ENCODE measurements around the gene PRLH.

The PRLH gene

DNA sequence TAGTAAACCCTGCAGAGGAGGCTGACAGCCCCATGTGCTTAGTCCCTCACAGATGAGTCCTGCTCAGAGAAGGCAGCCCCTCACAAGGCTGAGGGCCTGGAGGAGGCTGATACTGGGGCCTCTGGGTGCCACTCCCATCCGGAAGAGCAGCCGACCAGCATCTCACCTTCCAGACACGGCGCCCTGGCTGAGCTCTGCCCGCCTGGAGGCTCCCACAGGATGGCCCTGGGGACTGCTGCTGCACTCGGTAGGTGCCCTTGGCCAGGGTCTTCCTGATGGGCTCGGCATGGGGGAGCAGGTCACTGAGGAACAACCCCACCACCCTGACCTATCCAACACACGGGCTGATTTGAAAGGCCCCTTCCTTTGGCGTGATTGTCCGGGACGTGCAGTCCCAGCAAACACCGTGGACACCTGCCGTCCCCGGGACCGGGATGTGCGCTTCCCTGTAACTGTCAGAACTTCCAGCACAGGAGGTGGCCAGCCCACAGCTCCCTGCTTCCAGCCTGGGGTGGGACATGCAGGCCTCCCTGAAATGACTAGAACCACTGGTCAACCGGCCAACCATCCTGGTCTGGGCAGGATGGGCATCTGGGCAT, 40.7 kb upstream of the PRLH start:
- H3K4me3 ChIP-seq (ENCODE audit: low read depth, low read length): no peak overlapping the region
- TF ChIP-seq, protein P1, sequence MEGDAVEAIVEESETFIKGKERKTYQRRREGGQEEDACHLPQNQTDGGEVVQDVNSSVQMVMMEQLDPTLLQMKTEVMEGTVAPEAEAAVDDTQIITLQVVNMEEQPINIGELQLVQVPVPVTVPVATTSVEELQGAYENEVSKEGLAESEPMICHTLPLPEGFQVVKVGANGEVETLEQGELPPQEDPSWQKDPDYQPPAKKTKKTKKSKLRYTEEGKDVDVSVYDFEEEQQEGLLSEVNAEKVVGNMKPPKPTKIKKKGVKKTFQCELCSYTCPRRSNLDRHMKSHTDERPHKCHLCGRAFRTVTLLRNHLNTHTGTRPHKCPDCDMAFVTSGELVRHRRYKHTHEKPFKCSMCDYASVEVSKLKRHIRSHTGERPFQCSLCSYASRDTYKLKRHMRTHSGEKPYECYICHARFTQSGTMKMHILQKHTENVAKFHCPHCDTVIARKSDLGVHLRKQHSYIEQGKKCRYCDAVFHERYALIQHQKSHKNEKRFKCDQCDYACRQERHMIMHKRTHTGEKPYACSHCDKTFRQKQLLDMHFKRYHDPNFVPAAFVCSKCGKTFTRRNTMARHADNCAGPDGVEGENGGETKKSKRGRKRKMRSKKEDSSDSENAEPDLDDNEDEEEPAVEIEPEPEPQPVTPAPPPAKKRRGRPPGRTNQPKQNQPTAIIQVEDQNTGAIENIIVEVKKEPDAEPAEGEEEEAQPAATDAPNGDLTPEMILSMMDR (IDR thresholded peaks at IDR 0.05; ENCODE audit: low read depth, low read length): no peak

DNA sequence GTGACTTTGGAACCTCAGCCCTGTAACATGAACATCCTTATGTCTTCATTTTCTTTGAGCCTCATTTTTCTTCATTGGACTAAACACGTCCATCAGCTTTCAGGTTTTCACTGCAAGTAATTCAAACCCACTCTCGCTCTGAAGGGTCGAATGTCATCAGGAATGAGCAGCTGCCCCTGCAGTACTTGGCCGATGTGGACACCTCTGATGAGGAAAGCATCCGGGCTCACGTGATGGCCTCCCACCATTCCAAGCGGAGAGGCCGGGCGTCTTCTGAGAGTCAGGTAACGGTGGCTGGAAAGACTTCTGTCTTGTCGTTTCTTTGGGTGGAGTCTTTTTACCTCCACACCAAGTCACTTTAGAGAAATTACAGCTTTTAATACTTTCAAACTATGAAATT, 39.1 kb upstream of the PRLH start:
- TF ChIP-seq, protein P1 (IDR thresholded peaks at IDR 0.05; ENCODE audit: low read depth, low read length): no peak
- H3K4me3 ChIP-seq (ENCODE audit: low read depth, low read length): no peak overlapping the region

DNA sequence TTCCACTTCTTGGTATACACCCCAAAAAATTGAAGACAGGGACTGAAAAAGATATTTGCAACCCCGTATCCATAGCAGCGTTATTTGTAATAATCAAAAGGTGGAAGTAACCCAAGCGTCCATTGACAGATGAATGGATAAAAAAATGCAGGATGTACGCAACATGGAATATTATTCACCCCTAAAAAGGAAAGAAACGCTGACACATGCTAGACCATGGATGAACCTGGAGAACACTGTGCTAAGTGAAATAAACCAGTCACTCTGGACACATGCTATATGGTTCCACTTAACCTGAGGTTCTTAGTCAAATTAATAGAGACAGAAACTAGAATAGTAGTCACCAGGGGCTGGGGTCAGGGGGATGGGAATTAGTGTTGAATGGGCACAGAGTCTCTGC, 38.6 kb upstream of the PRLH start:
- TF ChIP-seq, protein P1 (IDR thresholded peaks at IDR 0.05; ENCODE audit: low read depth, low read length): no peak
- H3K4me3 ChIP-seq (ENCODE audit: low read depth, low read length): no peak overlapping the region

DNA sequence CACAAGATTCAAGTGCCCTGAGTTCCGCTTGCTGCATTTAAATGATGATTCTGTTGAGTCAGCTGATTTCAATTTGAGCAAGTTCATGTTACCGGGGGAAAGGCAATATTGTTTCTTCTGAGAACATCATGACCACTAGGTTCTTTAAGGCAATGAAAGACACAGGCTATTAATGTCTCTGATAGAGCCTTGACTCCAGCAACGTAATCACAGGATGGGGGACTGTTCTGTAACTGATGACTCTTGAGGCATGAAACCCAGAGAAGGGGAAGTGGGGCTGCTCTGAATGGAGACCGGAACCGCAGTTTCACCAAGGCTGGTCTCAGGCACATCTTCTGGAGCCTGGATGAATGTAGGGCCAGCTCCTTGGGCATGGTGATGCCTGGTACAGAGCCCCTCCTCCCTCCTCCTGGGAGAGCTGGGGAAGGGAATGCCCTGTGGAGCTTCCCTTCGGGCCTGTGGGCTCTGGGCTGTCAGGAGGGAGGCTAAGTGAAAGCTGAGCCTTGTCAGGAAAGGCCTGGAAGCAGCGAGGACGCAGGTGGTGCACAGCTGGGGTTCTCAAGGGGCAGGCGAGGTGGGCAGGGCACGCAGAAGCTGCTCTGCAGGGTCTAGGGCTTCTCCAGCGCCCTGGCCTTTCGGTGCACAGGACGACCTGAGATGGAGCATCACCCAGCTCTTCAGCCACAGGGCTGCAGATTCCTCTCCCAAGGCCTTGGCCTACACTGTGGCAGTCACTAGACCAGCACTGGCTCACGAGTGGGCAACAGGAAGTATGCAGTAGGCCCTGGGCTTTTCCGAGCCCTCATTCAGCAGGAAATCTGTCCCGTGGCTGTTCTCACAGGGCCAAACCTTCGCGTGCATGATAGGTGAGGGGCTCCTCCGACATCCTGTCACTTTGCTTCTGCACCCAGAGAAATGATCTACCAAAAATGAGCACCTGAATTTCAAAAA, 36.6 kb upstream of the PRLH start:
- TF ChIP-seq, protein P1 (IDR thresholded peaks at IDR 0.05; ENCODE audit: low read depth, low read length): no peak
- H3K4me3 ChIP-seq (ENCODE audit: low read depth, low read length): no peak overlapping the region

DNA sequence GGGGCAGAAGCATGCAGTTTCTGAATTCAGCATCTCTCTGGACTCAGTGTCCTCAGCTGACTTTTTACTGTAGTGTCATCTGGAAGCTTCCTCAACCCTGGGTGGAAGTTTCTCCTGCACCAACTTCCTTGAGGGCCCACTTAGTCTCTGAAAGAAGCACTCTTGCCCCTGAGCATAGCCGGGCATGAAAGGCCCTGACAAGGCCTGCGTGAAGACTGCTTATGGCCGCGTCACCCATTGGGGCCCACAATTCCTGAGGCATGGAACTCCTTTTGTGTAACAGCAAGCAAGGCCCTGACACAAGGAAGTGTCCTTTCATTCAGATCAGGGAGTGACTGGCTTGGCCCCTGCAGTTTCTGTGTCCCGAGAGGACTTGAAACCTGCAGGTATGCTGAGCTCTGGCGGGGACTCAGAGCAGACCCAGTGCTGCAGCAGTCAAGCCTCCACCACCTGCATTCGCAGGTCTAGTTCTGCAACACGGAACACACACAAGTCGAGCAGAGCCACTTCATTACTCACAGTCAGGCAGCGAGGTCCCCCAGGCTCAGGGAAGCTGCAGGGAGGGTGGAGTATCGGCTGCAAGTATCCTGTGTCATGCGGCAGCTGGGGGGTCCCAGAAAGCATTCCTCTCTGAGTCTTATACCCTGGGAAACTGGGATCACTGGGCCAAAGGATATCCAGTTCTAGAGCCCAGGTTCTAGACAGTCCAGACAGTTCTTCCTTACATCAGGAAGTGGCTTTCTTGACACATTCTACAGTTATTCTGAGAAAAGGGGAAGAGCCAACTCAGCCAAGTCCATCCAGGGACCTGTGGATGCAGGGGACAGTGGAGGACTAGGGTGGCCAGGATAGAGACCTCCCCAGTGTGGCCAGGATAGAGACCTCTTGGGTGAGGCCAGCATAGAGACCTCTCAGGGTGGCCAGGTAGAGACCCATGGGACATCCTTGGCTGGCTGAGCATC, 35.6 kb upstream of the PRLH start:
- TF ChIP-seq, protein P1 (IDR thresholded peaks at IDR 0.05; ENCODE audit: low read depth, low read length): no peak
- no peak overlapping the region for H3K4me3 ChIP-seq (ENCODE audit: low read depth, low read length)

DNA sequence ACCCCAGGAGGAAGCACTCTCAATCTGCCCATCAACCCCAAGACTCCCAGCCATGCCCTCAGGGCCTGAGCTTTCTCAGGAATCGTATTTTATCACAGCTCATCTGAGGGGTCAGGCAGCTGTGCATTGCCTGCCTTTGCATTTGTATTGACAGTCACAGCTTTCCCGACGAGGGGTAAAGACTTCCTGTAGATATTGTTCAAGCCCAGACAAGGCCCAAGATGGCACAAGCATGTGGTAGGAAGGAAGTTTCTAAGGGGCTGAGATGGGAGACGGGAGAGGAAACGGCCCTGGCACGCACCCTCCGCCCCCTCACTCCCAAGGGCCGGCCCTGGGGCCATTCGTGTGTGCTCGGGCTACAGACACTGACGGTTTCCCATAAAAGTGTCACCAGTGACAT, 34.2 kb upstream of the PRLH start:
- no peak overlapping the region for H3K4me3 ChIP-seq (ENCODE audit: low read depth, low read length)
- TF ChIP-seq, protein P1 (IDR thresholded peaks at IDR 0.05; ENCODE audit: low read depth, low read length): no peak
